Kidney (tissue), 14 donors: Measurements from ENCODE around the gene SYCE1. TPM values are rescaled to one million over a fixed set of nuclear protein-coding genes. Genes with fewer than 3 reads are reported as not detected.

Experiments
- DNase-seq, 5 donors: peaks; one replicate each; pipeline ENCODE4 v3.0.0-alpha.2; 2013 to 2020
- FAIRE-seq: peaks from 2 replicates; lab custom pipeline; 2012; peaks lifted over from hg19 to GRCh38; lab: Jason Lieb, UNC
- H3K27ac ChIP-seq, 2 donors: one replicate each; pipeline ENCODE4 v1.7.0; 2013; ENCODE audit warnings: low read depth in 2 of 2, low read length in 2 of 2, inconsistent platforms in 1 of 2
- H3K27me3 ChIP-seq: one replicate; pipeline ENCODE4 v1.7.1; 2013; ENCODE audit warnings: low read length, inconsistent platforms; ENCODE audit not compliant: control insufficient read depth, insufficient read depth
- H3K36me3 ChIP-seq, 3 donors: one replicate each; pipeline versions ENCODE4 v1.7.0 to v1.7.1; 2013; ENCODE audit warnings: low read length in 3 of 3, control low read depth in 1 of 3, inconsistent platforms in 1 of 3; ENCODE audit not compliant: insufficient read depth in 3 of 3, control insufficient read depth in 2 of 3
- H3K4me1 ChIP-seq, 3 donors: one replicate each; pipeline versions ENCODE4 v1.7.0 to v1.7.1; 2013; ENCODE audit warnings: low read length in 3 of 3, inconsistent platforms in 1 of 3, low read depth in 1 of 3; ENCODE audit not compliant: control insufficient read depth in 2 of 3, insufficient read depth in 2 of 3
- H3K4me3 ChIP-seq, 3 donors: one replicate each; pipeline versions ENCODE4 v1.7.0 to v1.8.1; 2013; ENCODE audit warnings: low read length in 3 of 3, control low read depth in 1 of 3, inconsistent platforms in 1 of 3
- H3K9ac ChIP-seq, 3 donors: one replicate each; pipeline versions ENCODE4 v1.7.0 to v1.7.1; 2013; ENCODE audit warnings: low read length in 3 of 3, control low read depth in 1 of 3, inconsistent platforms in 1 of 3
- H3K9me3 ChIP-seq, 3 donors: one replicate each; pipeline versions ENCODE4 v1.7.0 to v1.7.1; 2013; ENCODE audit warnings: low read length in 3 of 3, control low read depth in 1 of 3, inconsistent platforms in 1 of 3; ENCODE audit not compliant: control insufficient read depth in 2 of 3, insufficient read depth in 1 of 3
- CTCF ChIP-seq: IDR thresholded peaks from 3 replicates; pipeline ENCODE4 v1.5.1; 2012; ENCODE audit warnings: mild to moderate bottlenecking, moderate library complexity, borderline replicate concordance; ENCODE audit not compliant: insufficient read depth; ENCODE audit errors: extremely low read depth
- intact Hi-C: fragments of 100-400 bp; cut with DNase I; formaldehyde crosslinking; loops from one replicate; pipeline ENCODE4 v1.11.1; 2022
- polyA plus RNA-seq: library from polyadenylated mRNA; stranded (reverse); fragments of 350-450 nt; fragmentation: Illumina TruSeq; extraction: RNeasy Lipid Tissue Mini Kit (QIAGEN cat#74804); gene quantifications from one replicate; pipeline ENCODE4 v1.2.3, GENCODE V29; 2014; ENCODE audit warnings: low read depth, low replicate concordance; ENCODE audit not compliant: insufficient read depth
- total RNA-seq: library from RNA; stranded (reverse); fragmentation: NEBNext Ultra II Directional; extraction: Animal tissue kit (Norgen Biotek cat#: 25700); gene quantifications from one replicate; pipeline ENCODE4 v1.2.1, GENCODE V29; 2021
- donor health status: control.
- donor health status: control.
- donor health status: control.
- donor health status: control.
- donor health status: control.
- donor health status: DM: yes; HTN: yes; CAD: no.
- donor health status: Normal renal cell carcinoma (clear cell type).

Gene SYCE1
- total and polyA plus RNA-seq, 2 donors from 2014 or later = 1.2 to 1.4 TPM

GRCh38 chr10:133528845-133529575, 36.4 kb downstream of the SYCE1 start:
- FAIRE-seq = no peak
- H3K36me3 ChIP-seq = no peaks in the 10 kb centered on the region
- intact Hi-C loops = no loop called here
- H3K27ac ChIP-seq = no peak overlapping the region
- no peaks in the 10 kb centered on the region for H3K4me1 ChIP-seq
- H3K9me3 ChIP-seq = peaks cover 0 to 3% (median 0%) of the 10 kb centered on the region in 3 donors
- no peak overlapping the region for H3K4me3 ChIP-seq
- no peak for TF ChIP-seq CTCF
- peaks cover 14% of the 10 kb centered on the region for H3K27me3 ChIP-seq
- DNase-seq = peak in 2 of 5 donors; percentile 11 to 68
- no peak overlapping the region for H3K9ac ChIP-seq

GRCh38 chr10:133528296-133528844, 37.0 kb downstream of the SYCE1 start:
- no peak for TF ChIP-seq CTCF
- intact Hi-C loops = no loop called here
- H3K4me1 ChIP-seq = no peaks in the 10 kb centered on the region
- no peak overlapping the region for H3K4me3 ChIP-seq
- H3K27me3 ChIP-seq = peaks cover 14% of the 10 kb centered on the region
- DNase-seq (peak in 2 of 5 donors; percentile 2 to 59), FAIRE-seq (no peak)
- H3K36me3 ChIP-seq = no peaks in the 10 kb centered on the region
- H3K9ac ChIP-seq = no peak overlapping the region
- H3K27ac ChIP-seq = no peak overlapping the region
- peaks cover 0 to 7% (median 0%) of the 10 kb centered on the region in 3 donors for H3K9me3 ChIP-seq

DNA sequence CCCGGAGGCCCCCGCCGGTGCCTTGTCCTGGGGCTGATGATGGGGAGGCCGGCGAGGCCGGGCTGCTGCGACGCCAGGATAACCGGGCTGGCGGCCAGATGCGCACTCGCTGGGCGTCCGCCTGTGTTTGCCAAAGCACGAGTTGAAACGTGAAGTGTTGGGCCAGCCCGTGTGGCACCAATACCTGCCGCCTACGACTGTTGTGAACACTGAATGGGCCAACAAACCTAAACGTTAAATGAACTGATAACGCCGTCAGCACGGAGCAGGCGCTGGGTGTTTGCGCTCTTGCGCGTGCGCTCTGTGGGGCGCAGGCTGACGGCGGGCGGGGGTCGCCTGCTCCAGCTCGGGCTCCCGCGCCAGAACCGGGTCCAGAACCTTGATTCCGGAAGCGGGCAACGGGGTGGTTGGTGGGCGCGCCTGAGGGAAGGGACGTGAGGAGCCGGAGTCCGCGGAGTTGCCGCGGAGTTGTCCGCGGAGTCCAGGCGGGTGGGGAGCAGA, 37.6 kb downstream of the SYCE1 start:
- no peak overlapping the region for H3K9ac ChIP-seq
- peaks cover 0 to 8% (median 0%) of the 10 kb centered on the region in 3 donors for H3K9me3 ChIP-seq
- intact Hi-C loops = no loop called here
- no peaks in the 10 kb centered on the region for H3K36me3 ChIP-seq
- DNase-seq (peak in 1 of 5 donors; percentile 64), FAIRE-seq (no peak)
- no peaks in the 10 kb centered on the region for H3K4me1 ChIP-seq
- no peak overlapping the region for H3K4me3 ChIP-seq
- no peak for TF ChIP-seq CTCF
- H3K27ac ChIP-seq = no peak overlapping the region
- peaks cover 14% of the 10 kb centered on the region for H3K27me3 ChIP-seq
